Amygdala (tissue), 56 donors: ENCODE data around the gene CCNB1IP1.
"Not testable (repeated sequence)": the region's sequence is repeated elsewhere in the genome, so short reads cannot be mapped to it uniquely, and the experiment has no call there.

ENCODE experiments used
- DNase-seq, 56 donors: peaks; one replicate each; lab custom pipeline; 2025; lab: John Stamatoyannopoulos, UW

The CCNB1IP1 gene, protein sequence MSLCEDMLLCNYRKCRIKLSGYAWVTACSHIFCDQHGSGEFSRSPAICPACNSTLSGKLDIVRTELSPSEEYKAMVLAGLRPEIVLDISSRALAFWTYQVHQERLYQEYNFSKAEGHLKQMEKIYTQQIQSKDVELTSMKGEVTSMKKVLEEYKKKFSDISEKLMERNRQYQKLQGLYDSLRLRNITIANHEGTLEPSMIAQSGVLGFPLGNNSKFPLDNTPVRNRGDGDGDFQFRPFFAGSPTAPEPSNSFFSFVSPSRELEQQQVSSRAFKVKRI

GRCh38 chr14:20332788-20333493 lies at the start of gene CCNB1IP1:
Gene CCNB1IP1 (minus strand): TSS chr14:20333279. CDS start chr14:20316523, 16,756 bp downstream.
- peak in 49 of 56 donors; percentile 7 to 84 (median 45) for DNase-seq

GRCh38 chr14:20382526-20382925 lies 49.4 kb upstream of the CCNB1IP1 start:
- no peak for DNase-seq

DNA sequence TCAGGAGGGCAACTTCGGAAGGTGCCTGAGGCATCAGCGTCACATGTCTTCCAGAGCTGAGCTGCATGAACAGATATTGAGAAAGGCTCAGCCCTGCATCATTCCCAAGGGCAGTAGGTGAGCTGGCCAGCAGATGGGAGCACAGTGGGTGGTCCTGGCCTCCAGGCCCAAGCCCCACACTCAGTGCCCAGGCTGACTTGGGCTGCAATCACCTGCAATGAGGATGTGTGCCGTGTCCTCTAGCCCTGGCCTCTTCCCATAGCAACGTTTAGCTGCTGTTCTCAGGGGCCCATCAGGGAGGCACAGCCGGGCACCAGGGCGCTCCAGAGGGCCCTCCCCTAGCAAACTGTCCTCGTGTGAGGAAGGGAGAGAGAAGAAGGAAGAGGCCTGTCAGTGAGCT lies 48.3 kb upstream of the CCNB1IP1 start:
- DNase-seq, result no peak

DNA sequence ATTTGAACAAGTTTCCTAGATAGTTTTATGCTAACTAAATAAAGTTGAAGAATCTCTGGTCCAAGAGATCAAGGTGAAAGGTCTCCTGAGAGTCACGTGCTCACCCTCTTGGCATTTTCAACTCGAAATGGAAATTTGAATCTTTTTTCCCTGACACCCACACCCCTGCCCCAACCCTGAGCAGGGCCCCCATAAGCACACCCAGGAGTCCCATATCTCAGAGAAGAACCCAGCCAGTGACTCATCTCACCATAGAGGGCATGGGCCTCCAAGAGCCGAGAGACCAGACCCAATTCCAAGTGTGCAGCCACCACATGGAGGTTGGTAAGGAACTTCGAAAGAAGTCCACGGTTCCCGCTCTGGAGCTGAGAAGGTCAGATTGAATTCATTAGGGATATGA lies 47.6 kb upstream of the CCNB1IP1 start:
- no peak for DNase-seq

DNA sequence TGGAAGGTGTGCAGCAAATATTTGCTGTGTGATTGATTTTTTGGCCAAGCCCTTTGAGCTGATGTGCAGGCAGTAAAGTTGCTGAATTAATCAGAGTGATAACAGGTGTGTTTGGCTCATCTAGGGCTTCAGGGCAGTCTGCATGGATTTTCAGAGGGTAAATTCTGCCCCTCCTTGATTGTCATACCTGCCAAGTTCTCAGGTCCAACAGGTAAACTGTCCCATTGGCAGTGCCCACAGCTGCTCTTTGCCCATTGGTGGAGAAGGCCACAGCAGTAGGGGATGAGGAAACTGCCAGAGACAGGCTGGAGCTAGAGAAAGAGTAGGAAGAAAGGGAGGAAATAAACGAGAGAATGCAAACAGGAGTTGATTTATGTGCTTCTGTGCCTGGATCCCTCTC lies 46.7 kb upstream of the CCNB1IP1 start:
- no peak for DNase-seq

DNA sequence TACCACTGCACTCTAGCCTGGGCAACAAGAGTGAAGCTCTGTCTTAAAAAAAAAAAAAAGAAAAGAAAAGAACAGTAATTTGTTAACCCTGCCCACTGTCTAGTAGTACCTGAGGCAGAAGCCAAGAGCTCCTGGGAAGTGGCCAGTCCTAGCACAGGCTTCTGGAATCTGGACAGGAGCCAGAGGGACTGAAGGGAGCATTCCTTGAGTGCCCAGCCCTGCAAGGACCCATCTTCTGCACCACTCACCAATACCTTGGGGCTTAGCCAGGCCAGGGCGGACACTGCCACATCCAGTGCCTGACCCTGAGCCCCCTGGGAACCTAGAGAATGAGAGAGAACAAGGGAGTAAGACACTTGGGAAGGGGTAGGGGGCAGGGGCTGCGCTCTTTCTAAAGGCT lies 44.1 kb upstream of the CCNB1IP1 start:
- DNase-seq, result no peak

DNA sequence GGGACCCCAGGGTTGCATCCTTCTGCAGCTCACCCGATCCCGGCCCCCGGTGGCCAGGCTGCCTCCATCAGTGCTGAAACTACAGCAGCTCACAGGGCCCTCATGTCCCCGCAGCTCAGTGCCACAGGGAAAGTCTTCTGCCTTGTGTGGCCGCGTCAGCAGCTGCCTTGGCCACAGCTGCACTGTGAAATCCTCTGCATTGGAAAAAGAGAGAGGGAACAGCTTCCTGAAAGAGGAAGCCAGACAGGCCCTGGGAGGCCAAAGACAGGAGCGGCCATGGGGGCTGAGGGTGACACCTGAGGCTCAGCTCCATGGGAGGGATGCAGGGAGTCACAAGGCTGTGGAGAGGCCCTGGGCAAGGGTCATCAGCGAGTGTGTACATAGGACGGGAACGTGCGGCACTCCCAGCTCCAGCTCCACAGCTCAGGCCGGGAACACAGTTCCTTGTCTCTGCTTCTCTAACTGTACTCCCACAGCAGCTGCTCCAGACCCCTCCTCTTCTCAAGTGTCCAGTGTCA lies 43.1 kb upstream of the CCNB1IP1 start:
- no peak for DNase-seq

DNA sequence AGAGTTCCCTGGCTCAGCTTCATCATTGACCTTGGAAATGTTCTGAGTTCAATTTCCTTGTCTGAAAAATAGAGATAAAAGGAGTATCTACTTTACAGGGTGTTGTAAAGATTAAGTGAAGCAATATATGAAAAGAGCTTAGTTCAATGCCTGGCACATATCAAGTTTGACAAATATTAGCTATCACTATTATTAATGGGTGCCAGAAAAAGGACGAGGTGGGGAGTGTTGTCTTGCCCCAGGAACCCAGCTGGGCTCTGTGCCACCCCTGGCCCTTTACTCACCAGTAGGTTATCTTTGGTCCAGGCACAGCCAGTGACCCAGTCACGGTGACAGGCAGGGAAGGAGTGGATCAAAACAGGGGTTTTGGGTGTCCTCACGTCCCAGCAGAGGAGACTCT lies 42.4 kb upstream of the CCNB1IP1 start:
- no peak for DNase-seq

GRCh38 chr14:20372796-20373195 lies 39.7 kb upstream of the CCNB1IP1 start:
- DNase-seq, result no peak

GRCh38 chr14:20365928-20366327 lies 32.8 kb upstream of the CCNB1IP1 start:
- no peak for DNase-seq

DNA sequence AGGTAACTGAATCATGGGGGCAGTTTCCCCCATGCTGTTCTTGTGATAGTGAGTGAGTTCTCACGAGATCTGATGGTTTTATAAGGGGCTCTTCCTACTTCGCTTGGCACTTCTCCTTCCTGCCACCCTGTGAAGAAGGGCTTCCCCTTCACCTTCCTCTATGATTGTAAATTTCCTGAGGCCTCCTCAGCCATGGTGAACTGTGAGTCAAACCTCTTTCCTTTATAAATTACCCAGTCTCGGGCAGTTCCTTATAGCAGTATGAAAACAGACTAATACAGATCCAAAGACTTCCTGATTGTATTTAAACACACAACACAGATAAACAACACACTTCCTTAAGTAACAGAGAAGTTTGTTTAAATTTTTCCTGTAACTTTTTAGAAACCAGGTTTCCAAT lies 25.4 kb upstream of the CCNB1IP1 start:
- not testable (repeated sequence) for DNase-seq

DNA sequence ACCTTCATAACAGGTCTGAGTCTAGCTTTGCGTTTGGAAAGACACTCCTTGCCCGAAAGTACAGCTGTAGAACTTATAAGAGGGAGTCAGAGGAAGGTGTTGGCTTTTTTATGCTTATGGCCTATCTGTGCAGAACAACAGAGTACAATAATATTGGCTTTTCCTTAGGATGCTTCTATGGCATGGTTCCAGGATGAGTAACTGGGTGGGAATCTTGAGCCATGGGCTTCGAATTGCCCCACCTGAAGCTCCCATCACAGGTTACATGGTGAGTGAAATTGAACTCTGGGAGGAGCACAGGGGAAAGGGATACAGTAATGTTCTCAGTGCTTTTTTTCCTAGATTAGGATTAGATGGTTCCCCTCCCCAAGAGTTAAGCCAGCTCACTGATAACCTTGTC lies 23.3 kb upstream of the CCNB1IP1 start:
- no peak for DNase-seq

- no peak for DNase-seq
Measured at GRCh38 chr14:20350860-20351259, 17.8 kb upstream of the CCNB1IP1 start.

- no peak for DNase-seq
Measured at GRCh38 chr14:20350282-20350681, 17.2 kb upstream of the CCNB1IP1 start.

DNA sequence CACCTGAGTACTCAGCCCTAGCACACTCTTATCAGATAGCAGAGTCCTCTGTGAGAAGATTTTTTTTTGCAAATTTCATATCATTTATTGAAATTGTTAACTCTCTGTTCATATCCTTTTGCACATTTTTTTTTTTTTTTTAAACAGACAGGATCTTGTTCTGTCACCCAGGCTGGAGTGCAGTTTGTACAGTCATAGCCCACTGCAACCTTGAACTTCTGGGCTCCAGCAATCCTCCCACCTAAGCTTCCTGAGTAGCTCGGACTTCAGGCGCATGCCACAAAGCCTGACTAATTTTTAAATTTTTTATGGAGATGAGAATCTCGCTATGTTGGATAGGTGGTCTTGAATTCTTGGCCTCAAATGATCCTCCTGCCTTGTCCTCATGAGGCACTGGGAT lies 14.7 kb upstream of the CCNB1IP1 start:
- DNase-seq, result no peak

DNA sequence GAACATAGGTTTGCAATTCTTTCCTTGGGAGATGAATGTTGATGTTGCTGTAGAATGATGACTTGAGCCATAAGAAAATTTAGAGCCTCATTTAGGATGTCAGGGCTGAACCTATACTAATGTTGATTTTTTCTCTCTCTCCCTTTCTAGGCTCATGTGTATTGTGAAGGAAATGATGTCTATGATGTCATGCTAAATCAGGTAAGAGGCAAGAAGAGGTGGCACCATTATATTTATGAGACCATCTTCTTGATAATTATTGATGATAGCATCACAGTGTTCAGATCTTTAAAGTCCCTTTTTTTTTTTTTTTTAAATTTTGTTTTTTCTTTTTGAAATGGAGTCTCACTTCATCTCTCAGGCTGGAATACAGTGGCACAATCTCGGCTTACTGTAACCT lies 13.6 kb upstream of the CCNB1IP1 start:
- DNase-seq, result no peak

GRCh38 chr14:20345366-20345765 lies 12.3 kb upstream of the CCNB1IP1 start:
- no peak for DNase-seq

DNA sequence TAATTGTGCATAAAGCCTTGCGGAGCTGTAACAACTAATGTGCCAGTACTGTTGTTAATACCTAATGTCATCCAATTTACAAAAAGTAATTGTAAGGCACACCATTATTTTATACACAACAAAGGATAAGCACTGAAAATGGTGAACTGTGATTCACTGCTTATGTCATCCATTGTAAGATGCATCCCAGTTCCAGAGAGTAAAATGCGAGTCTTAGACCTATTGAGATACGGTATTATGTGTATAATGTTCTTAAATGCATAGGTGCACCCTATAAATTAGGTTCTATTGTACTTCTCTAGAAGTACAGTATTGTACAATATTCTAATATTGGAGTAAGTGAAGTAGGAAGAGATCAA lies 10.8 kb upstream of the CCNB1IP1 start:
- no peak for DNase-seq

DNA sequence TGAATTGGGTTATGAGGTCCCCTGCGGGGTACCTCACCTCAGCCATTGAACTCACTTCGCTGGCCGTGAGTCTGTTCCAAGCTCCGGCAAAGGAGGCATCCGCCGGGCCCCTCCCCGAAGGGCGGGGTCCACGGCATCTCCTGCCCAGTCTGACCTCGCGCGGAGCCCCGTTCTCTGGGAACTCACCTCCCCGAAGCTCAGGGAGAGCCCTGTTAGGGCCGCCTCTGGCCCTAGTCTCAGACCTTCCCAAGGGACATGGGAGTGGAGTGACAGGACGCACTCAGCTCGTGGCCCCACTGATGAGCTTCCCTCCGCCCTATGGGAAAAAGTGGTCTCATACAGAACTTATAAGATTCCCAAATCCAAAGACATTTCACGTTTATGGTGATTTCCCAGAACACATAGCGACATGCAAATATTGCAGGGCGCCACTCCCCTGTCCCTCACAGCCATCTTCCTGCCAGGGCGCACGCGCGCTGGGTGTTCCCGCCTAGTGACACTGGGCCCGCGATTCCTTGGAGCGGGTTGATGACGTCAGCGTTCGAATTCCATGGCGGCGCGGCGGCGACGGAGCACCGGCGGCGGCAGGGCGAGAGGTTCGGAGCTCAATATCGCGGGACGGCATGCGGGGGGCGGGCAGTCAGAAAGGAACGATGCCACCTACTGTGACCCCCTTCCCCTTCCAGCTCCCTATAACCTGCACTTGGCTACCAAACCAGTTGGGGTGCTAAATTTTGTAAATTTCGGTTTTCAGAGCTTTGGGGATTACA lies 10.2 kb upstream of the CCNB1IP1 start, which contains the start of gene PARP2:
PARP2 (plus strand) TSS at position 544 of the 770 bp plus-strand sequence; CDS start at position 551, 7 bp downstream.
- peak; percentile 85 to 100 (median 98) for DNase-seq

DNA sequence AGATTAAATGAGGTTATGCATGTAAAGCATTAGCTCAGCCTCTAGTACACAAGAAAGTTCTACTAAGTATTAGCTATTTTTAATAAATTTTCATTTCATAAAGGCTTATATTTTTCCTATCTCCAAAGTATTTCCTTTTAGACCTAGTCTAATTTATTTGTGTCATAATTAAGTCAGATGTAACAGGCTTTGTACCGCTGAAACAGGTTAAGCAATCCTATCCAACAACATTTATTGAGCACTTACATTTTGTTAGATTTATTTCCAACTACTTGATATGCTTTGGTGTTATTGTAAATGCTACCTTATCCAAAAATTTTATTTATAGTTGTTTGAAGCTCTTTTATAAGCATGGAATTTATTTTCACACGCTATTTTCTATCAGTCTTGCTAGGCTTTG lies 8.6 kb upstream of the CCNB1IP1 start:
- no peak for DNase-seq

GRCh38 chr14:20341032-20341431 lies 8.0 kb upstream of the CCNB1IP1 start:
- not testable (repeated sequence) for DNase-seq
